Smooth muscle cell (in vitro differentiated cells): ENCODE measurements around the gene PRPH. TPM values are rescaled to one million over a fixed set of nuclear protein-coding genes. Genes with fewer than 3 reads are reported as not detected.

Experiments used
- DNase-seq: peaks from one replicate; lab custom pipeline; 2025; ENCODE audit not compliant: unreplicated experiment; lab: John Stamatoyannopoulos, UW
- H2AFZ ChIP-seq: fragments of 200-600 bp; sonication (generic); 2 replicates; pipeline ENCODE4 v1.6.0; 2016; ENCODE audit warnings: antibody characterized with exemption, low read depth, mild to moderate bottlenecking
- H3F3A ChIP-seq: fragments of 200-600 bp; sonication (generic); 2 replicates; pipeline ENCODE4 v1.6.0; 2017; ENCODE audit warnings: antibody characterized with exemption, low read depth
- H3K27ac ChIP-seq: fragments of 200-600 bp; sonication (generic); 2 replicates; pipeline ENCODE4 v1.5.1; 2016; ENCODE audit warnings: low read depth, mild to moderate bottlenecking
- H3K27me3 ChIP-seq: fragments of 200-600 bp; sonication (generic); 2 replicates; pipeline ENCODE4 v1.6.1; 2016; ENCODE audit warnings: low read depth, mild to moderate bottlenecking
- H3K36me3 ChIP-seq: fragments of 200-600 bp; sonication (generic); 2 replicates; pipeline ENCODE4 v1.5.1; 2016; ENCODE audit warnings: low read depth
- H3K4me1 ChIP-seq: fragments of 200-600 bp; sonication (generic); 2 replicates; pipeline ENCODE4 v1.5.1; 2016; ENCODE audit warnings: low read depth
- H3K4me2 ChIP-seq: fragments of 200-600 bp; sonication (generic); 2 replicates; pipeline ENCODE4 v1.6.0; 2016; ENCODE audit warnings: mild to moderate bottlenecking
- H3K4me3 ChIP-seq: fragments of 200-600 bp; sonication (generic); 2 replicates; pipeline ENCODE4 v1.5.1; 2016; ENCODE audit warnings: mild to moderate bottlenecking
- H3K79me2 ChIP-seq: fragments of 200-600 bp; sonication (generic); 2 replicates; pipeline ENCODE4 v1.6.0; 2016; ENCODE audit warnings: low read depth, mild to moderate bottlenecking
- H3K9ac ChIP-seq: fragments of 200-600 bp; sonication (generic); 2 replicates; pipeline ENCODE4 v1.6.0; 2016; ENCODE audit warnings: low read depth
- H3K9me3 ChIP-seq: fragments of 200-600 bp; sonication (generic); replicated peaks from 2 replicates; pipeline ENCODE4 v1.5.1; 2016; ENCODE audit warnings: low read depth
- H4K20me1 ChIP-seq: fragments of 200-600 bp; sonication (generic); 2 replicates; pipeline ENCODE4 v1.6.0; 2016; ENCODE audit warnings: low read depth
- CTCF ChIP-seq: fragments of 200-600 bp; sonication (generic); IDR thresholded peaks from 2 replicates; pipeline ENCODE4 v1.5.1; 2017; ENCODE audit warnings: borderline replicate concordance, mild to moderate bottlenecking, antibody characterized with exemption; ENCODE audit not compliant: insufficient read depth, poor library complexity, severe bottlenecking
- WGBS: methylation state at CpG from one replicate; pipeline ENCODE4 v1.1.7; 2016; ENCODE audit warnings: low lambda C conversion rate; 5-methylcytosine and 5-hydroxymethylcytosine counted together
- polyA plus RNA-seq: library from polyadenylated mRNA; unstranded; fragments of >200 nt; fragmentation: Nextera tagmentation; extraction: Ambion mirVana; gene quantifications from 2 replicates; pipeline ENCODE4 v1.2.1, GENCODE V29; 2016
- total RNA-seq: library from RNA; depleted of rRNA; stranded (reverse); fragments of >200 nt; gene quantifications from 2 replicates; pipeline ENCODE4 v1.2.3, GENCODE V29; 2014

Gene PRPH
- total and polyA plus RNA-seq, 2 experiments from 2014 or later = not detected

DNA sequence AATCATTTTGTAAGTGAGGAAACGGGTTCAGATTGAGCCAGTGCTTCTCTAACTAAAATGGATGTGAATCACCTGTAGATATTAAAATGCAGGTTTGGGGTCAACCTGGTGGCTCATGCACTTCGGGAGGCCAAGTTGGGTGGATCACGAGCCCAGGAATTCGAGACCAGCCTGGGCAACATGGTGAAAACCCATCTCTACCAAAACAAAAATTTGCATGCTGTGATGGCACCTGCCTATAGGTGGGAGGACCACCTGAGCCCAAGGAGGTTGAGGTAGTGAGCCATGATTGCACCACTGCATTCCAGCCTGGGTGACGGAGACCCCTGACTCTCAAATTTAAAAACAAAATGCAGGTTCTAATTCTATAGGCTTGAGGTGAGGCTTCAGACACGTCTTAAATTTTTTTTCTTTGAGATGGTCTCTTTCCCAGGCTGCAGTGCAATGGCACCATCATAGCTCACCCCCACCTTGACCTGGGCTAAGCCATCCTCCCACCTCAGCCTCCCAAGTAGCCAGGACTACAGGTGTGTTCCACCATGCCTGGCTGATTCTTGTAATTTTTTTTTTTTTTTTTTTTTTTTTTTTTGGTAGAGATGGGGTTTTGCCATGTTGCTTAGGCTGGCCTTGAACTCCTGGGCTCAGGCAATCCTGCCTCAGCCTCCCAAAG, 21.1 kb upstream of the PRPH start:
- H3K36me3 ChIP-seq = peaks cover 17% of the 10 kb centered on the region
- no peak overlapping the region for H3K9ac ChIP-seq
- H3K9me3 ChIP-seq = no peaks in the 10 kb centered on the region
- no peak for DNase-seq
- peaks cover 57% of the 10 kb centered on the region for H4K20me1 ChIP-seq
- no peaks in the 10 kb centered on the region for H3K27me3 ChIP-seq
- H3K4me2 ChIP-seq = no peak overlapping the region
- 98% methylated on average over 6 of the region's 6 CpGs for WGBS
- H3K79me2 ChIP-seq = peaks cover 13% of the 10 kb centered on the region
- TF ChIP-seq CTCF = no peak
- no peak overlapping the region for H3K27ac ChIP-seq
- H2AFZ ChIP-seq = no peak overlapping the region
- peaks cover 28% of the 10 kb centered on the region for H3F3A ChIP-seq
- H3K4me3 ChIP-seq = no peak overlapping the region
- H3K4me1 ChIP-seq = peaks cover 4% of the 10 kb centered on the region

GRCh38 chr12:49274396-49275069, 20.4 kb upstream of the PRPH start:
- H3F3A ChIP-seq = peaks cover 28% of the 10 kb centered on the region
- no peak for TF ChIP-seq CTCF
- H3K4me3 ChIP-seq = no peak overlapping the region
- 91% methylated on average over 7 of the region's 7 CpGs for WGBS
- peaks cover 17% of the 10 kb centered on the region for H3K36me3 ChIP-seq
- no peak overlapping the region for H3K27ac ChIP-seq
- H3K9me3 ChIP-seq = no peaks in the 10 kb centered on the region
- no peaks in the 10 kb centered on the region for H3K27me3 ChIP-seq
- no peak overlapping the region for H3K9ac ChIP-seq
- H3K4me2 ChIP-seq = no peak overlapping the region
- no peak for DNase-seq
- peaks cover 50% of the 10 kb centered on the region for H4K20me1 ChIP-seq
- no peaks in the 10 kb centered on the region for H3K4me1 ChIP-seq
- peaks cover 9% of the 10 kb centered on the region for H3K79me2 ChIP-seq
- no peak overlapping the region for H2AFZ ChIP-seq

DNA sequence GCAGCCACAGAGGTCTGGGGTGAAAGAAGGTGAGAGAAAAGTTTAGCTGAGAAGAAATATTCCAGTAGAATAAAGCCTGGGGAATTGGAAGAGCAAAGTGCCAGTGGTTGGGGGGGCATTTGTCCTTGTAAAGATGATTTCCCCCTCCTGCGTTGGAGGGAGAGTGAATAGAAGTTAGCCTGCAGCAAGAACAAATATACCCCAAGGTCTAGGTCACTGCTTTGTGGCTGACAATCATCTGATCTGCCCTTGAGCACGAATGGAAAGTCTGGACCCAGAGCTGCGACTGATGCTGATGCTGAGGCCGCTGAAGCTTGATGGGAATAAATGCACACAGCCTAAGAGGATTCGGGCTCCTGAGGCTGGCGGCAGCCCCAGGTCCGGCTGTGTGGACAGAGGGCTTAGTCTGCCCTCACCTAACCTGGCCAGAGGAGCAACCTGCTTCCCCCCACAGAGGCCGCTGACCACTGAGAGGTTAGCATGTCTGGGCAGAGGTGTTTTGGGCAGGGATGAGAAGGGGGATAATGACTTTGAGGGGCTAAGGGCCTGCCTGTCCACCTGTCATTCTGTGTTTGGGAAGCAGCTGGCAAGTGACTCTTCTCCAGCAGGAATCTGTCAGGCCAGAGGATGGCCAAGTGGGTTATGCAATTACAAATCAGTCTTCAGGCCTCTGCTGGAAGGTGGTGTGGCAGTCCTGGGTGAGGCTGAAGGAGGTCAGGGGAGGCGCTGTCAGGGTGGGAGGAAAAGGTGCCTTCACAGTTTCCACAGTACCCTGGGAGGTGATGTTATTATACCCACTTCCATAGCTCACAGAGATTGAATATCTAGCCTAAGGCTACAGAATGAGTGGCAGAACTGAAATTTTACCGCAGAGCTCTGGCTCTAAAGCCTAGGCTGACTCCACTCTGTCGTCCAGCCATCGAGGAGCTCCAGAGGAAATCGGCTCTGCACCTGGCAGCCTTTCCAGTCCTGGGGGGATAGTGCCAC, 18.4 kb upstream of the PRPH start:
- Histone ChIP-seq H3K36me3 (peaks cover 7% of the 10 kb centered on the region), H4K20me1 (peaks cover 30% of the 10 kb centered on the region), H3K4me2 (no peak overlapping the region), H3K79me2 (no peaks in the 10 kb centered on the region), H3K27ac (no peak overlapping the region), H3F3A (peaks cover 15% of the 10 kb centered on the region), H3K4me3 (no peak overlapping the region), H3K4me1 (no peaks in the 10 kb centered on the region), H3K9ac (no peak overlapping the region), H2AFZ (no peak overlapping the region), H3K27me3 (no peaks in the 10 kb centered on the region), H3K9me3 (no peaks in the 10 kb centered on the region)
- no peak for TF ChIP-seq CTCF
- WGBS = 91% methylated on average over 13 of the region's 13 CpGs
- DNase-seq = no peak
